Caco-2 (cell line): ENCODE results near the gene SLMAP. TPM values are rescaled to one million over a fixed set of nuclear protein-coding genes. Genes with fewer than 3 reads are reported as not detected.

Source experiments
- BruUV-seq: library from RNA; stranded (reverse); fragments of 400-500 nt; replicated peaks from 2 replicates; lab custom pipeline; 2021; lab: Mats Ljungman, UMichigan
- CTCF ChIA-PET: fragments of 300-600 bp; sonication (Branson Sonifier 250); formaldehyde crosslinking; loops from one replicate; lab custom pipeline; 2022; ENCODE audit warnings: antibody characterized with exemption; lab: Charles Lee
- POLR2A ChIA-PET: fragments of 300-600 bp; sonication (Branson Sonifier 250); formaldehyde crosslinking; loops from one replicate; lab custom pipeline; 2022; ENCODE audit warnings: antibody characterized with exemption; lab: Charles Lee
- DNase-seq, 2 experiments: peaks; one replicate each; pipeline versions ENCODE4 v3.0.0 to v3.0.0-alpha.2; 2020 to 2022
- H3K27me3 ChIP-seq: replicated peaks from 2 replicates; pipeline ENCODE4 v1.6.0; 2011; ENCODE audit warnings: low read length; ENCODE audit not compliant: control insufficient read depth, insufficient read depth
- H3K36me3 ChIP-seq: 2 replicates; pipeline ENCODE4 v1.5.1; 2011; ENCODE audit warnings: low read length; ENCODE audit not compliant: control insufficient read depth, insufficient read depth
- H3K4me1 ChIP-seq: fragments of 250-450 bp; sonication (Bioruptor Pico); 2 replicates; pipeline ENCODE4 v1.5.1; 2020; ENCODE audit warnings: mild to moderate bottlenecking
- H3K4me3 ChIP-seq: 2 replicates; pipeline ENCODE4 v1.5.1; 2011; ENCODE audit warnings: low read depth, mild to moderate bottlenecking, control low read depth, low read length
- H3K9me3 ChIP-seq: fragments of 250-450 bp; sonication (Bioruptor Pico); 2 replicates; pipeline ENCODE4 v1.5.1; 2020; ENCODE audit warnings: mild to moderate bottlenecking, moderate library complexity
- H3K27ac Mint-ChIP-seq: one replicate; pipeline ENCODE4 v1.8.0; 2022; ENCODE audit warnings: mixed read lengths; ENCODE audit not compliant: unreplicated experiment
- H3K27me3 Mint-ChIP-seq: one replicate; pipeline ENCODE4 v1.8.0; 2022; ENCODE audit warnings: mixed read lengths; ENCODE audit not compliant: insufficient read depth, unreplicated experiment
- H3K36me3 Mint-ChIP-seq: one replicate; pipeline ENCODE4 v1.8.0; 2022; ENCODE audit warnings: mild to moderate bottlenecking, mixed read lengths; ENCODE audit not compliant: insufficient read depth, unreplicated experiment
- H3K4me1 Mint-ChIP-seq: one replicate; pipeline ENCODE4 v1.8.0; 2022; ENCODE audit warnings: low read depth, mixed read lengths; ENCODE audit not compliant: unreplicated experiment
- H3K4me3 Mint-ChIP-seq: one replicate; pipeline ENCODE4 v1.8.0; 2022; ENCODE audit warnings: mild to moderate bottlenecking, moderate library complexity, mixed read lengths; ENCODE audit not compliant: unreplicated experiment
- H3K9me3 Mint-ChIP-seq: one replicate; pipeline ENCODE4 v1.8.0; 2022; ENCODE audit warnings: mixed read lengths; ENCODE audit not compliant: unreplicated experiment
- intact Hi-C: fragments of 100-400 bp; cut with micrococcal nuclease; formaldehyde crosslinking; loops from one replicate; pipeline ENCODE4 v1.10.0; 2022; ENCODE audit not compliant: unreplicated experiment
- total RNA-seq: library from RNA; stranded (reverse); gene quantifications from 2 replicates; pipeline ENCODE4 v1.2.3, GENCODE V29; 2022
- TF ChIP-seq, protein P1 (sequence below), 2 experiments: fragments of 200-600 bp in 1 of 2; IDR thresholded peaks; 1 replicate in 1 of 2; 2 replicates in 1 of 2; pipeline versions ENCODE4 v1.5.1 to v1.8.0; 2011 to 2022; ENCODE audit warnings: antibody characterized with exemption in 1 of 2, control low read depth in 1 of 2, inconsistent platforms in 1 of 2, low read depth in 1 of 2, low read length in 1 of 2, mild to moderate bottlenecking in 1 of 2, moderate library complexity in 1 of 2; ENCODE audit not compliant: insufficient read depth in 1 of 2, severe bottlenecking in 1 of 2, unreplicated experiment in 1 of 2

Gene SLMAP
- total RNA-seq, 1 experiment from 2014 or later, result 136 TPM

DNA sequence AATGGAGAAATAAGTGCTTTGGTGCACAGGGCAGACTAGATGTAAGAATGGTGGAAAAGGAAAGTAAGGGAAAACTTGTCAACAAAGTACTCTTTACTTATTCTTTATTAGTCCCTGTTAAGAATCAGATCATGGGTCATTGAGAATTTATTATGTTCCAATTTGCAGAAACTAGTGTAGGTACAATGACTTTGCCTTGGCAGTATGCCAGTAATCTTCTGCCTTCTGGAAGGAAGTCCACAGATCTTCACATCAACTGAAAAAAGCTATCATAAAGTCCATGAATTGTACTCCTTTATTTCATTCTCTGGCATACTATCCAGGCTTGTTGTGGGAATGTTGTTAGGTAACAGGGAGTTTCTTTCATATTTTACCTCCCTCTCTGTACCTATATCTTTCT is 163.9 kb downstream of the SLMAP start:
- H3K27me3 ChIP-seq, result no peaks in the 10 kb centered on the region
- intact Hi-C loops, result no loop called here
- H3K9me3 ChIP-seq, result no peaks in the 10 kb centered on the region
- no peaks in the 10 kb centered on the region for H3K4me1 ChIP-seq
- no peak overlapping the region for H3K4me3 Mint-ChIP-seq
- H3K9me3 Mint-ChIP-seq, result no peaks in the 10 kb centered on the region
- CTCF ChIA-PET, result no interaction called here
- peaks cover 70% of the 10 kb centered on the region for H3K36me3 Mint-ChIP-seq
- H3K27me3 Mint-ChIP-seq, result no peaks in the 10 kb centered on the region
- no TSS peak for BruUV-seq
- DNase-seq, result no peak
- no peak overlapping the region for H3K4me3 ChIP-seq
- TF ChIP-seq, protein P1, sequence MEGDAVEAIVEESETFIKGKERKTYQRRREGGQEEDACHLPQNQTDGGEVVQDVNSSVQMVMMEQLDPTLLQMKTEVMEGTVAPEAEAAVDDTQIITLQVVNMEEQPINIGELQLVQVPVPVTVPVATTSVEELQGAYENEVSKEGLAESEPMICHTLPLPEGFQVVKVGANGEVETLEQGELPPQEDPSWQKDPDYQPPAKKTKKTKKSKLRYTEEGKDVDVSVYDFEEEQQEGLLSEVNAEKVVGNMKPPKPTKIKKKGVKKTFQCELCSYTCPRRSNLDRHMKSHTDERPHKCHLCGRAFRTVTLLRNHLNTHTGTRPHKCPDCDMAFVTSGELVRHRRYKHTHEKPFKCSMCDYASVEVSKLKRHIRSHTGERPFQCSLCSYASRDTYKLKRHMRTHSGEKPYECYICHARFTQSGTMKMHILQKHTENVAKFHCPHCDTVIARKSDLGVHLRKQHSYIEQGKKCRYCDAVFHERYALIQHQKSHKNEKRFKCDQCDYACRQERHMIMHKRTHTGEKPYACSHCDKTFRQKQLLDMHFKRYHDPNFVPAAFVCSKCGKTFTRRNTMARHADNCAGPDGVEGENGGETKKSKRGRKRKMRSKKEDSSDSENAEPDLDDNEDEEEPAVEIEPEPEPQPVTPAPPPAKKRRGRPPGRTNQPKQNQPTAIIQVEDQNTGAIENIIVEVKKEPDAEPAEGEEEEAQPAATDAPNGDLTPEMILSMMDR (IDR thresholded peaks at IDR 0.05; ENCODE audit: insufficient read depth in 1 of 2, low read depth in 1 of 2, low read length in 1 of 2, severe bottlenecking in 1 of 2, unreplicated experiment in 1 of 2), result no peak
- no peaks in the 10 kb centered on the region for H3K36me3 ChIP-seq
- POLR2A ChIA-PET, result no interaction called here
- no peak overlapping the region for H3K27ac Mint-ChIP-seq
- no peaks in the 10 kb centered on the region for H3K4me1 Mint-ChIP-seq

DNA sequence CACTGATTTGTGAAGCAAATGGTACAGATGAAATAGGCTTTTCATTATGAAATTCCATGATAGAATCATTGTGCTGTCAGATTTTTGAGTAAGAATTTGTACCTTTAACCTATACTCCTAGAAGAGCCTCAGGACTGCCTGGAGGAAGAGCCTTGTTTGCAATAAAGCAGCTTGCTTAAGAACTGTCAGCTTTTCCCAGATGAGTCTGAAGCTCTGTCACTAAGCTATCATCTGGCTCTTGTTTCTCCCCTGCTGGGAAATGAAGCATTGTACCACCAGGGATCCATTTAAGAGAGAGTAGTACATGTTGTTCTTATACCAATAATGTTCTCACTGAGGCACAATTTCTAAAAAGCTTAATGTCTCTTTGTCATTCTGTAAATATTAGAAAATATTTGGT is 167.0 kb downstream of the SLMAP start:
- BruUV-seq, result no TSS peak
- TF ChIP-seq, protein P1 (IDR thresholded peaks at IDR 0.05; ENCODE audit: insufficient read depth in 1 of 2, low read depth in 1 of 2, low read length in 1 of 2, severe bottlenecking in 1 of 2, unreplicated experiment in 1 of 2), result no peak
- intact Hi-C loops, result no loop called here
- Mint-ChIP-seq H3K4me3 (no peak overlapping the region), H3K4me1 (peaks cover 5% of the 10 kb centered on the region), H3K27ac (no peak overlapping the region), H3K27me3 (no peaks in the 10 kb centered on the region), H3K9me3 (no peaks in the 10 kb centered on the region), H3K36me3 (peaks cover 54% of the 10 kb centered on the region)
- POLR2A ChIA-PET, result no interaction called here
- H3K4me1 ChIP-seq, result no peaks in the 10 kb centered on the region
- no peak for DNase-seq
- H3K9me3 ChIP-seq, result no peaks in the 10 kb centered on the region
- CTCF ChIA-PET, result no interaction called here
- no peak overlapping the region for H3K4me3 ChIP-seq
- H3K27me3 ChIP-seq, result no peaks in the 10 kb centered on the region
- H3K36me3 ChIP-seq, result peaks cover 1% of the 10 kb centered on the region; the same call in 1 of the 2 replicates

DNA sequence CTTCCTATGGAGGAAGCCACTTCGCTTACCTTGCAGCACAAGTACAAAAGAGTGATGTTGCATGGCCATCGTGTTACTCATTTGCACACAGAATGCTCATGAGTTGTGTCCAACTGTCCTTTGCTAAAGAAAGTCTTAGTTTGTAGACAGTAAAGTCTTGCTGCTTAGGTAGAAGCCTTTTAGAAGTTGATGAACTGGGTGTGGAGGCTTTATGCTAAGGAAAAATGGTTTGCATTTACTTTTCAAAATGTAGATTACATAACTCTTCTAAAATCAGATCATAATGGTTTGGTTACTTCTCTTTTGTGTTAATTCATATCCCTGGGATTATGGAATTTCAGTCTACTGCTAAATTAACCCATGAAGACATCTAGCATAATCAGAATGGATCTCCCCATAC is 167.6 kb downstream of the SLMAP start:
- H3K36me3 ChIP-seq, result peaks cover 1% of the 10 kb centered on the region; the same call in 1 of the 2 replicates
- CTCF ChIA-PET, result no interaction called here
- no peak overlapping the region for H3K27ac Mint-ChIP-seq

More for the DNA sequence above, 167.6 kb downstream of the SLMAP start:
- intact Hi-C loops, result no loop called here
- POLR2A ChIA-PET, result no interaction called here
- H3K4me1 ChIP-seq, result no peaks in the 10 kb centered on the region
- H3K4me3 ChIP-seq, result no peak overlapping the region
- Mint-ChIP-seq H3K27me3 (no peaks in the 10 kb centered on the region), H3K4me3 (no peak overlapping the region), H3K9me3 (no peaks in the 10 kb centered on the region), H3K36me3 (peaks cover 54% of the 10 kb centered on the region), H3K4me1 (peaks cover 5% of the 10 kb centered on the region)
- TF ChIP-seq, protein P1 (IDR thresholded peaks at IDR 0.05; ENCODE audit: insufficient read depth in 1 of 2, low read depth in 1 of 2, low read length in 1 of 2, severe bottlenecking in 1 of 2, unreplicated experiment in 1 of 2), result no peak
- no TSS peak for BruUV-seq
- H3K9me3 ChIP-seq, result no peaks in the 10 kb centered on the region
- H3K27me3 ChIP-seq, result no peaks in the 10 kb centered on the region
- DNase-seq, result no peak
